Umbilical cord (tissue), 2 donors: ENCODE measurements around the gene LRMDA. TPM values are rescaled to one million over a fixed set of nuclear protein-coding genes. Genes with fewer than 3 reads are reported as not detected.
A peak's percentile ranks its signal among the peaks of the same experiment; 100 is the strongest.

ENCODE experiments used
- DNase-seq: peaks from one replicate; pipeline ENCODE4 v3.0.0-alpha.2; 2015; ENCODE audit warnings: low spot score
- total RNA-seq: library from RNA; depleted of rRNA; stranded (reverse); fragments of >200 nt; gene quantifications from one replicate; pipeline ENCODE4 v1.2.3, GENCODE V29; 2014; ENCODE audit warnings: low replicate concordance; ENCODE audit not compliant: insufficient read depth

LRMDA gene
- total RNA-seq, 1 donor from 2014 or later = 1.7 TPM

DNA sequence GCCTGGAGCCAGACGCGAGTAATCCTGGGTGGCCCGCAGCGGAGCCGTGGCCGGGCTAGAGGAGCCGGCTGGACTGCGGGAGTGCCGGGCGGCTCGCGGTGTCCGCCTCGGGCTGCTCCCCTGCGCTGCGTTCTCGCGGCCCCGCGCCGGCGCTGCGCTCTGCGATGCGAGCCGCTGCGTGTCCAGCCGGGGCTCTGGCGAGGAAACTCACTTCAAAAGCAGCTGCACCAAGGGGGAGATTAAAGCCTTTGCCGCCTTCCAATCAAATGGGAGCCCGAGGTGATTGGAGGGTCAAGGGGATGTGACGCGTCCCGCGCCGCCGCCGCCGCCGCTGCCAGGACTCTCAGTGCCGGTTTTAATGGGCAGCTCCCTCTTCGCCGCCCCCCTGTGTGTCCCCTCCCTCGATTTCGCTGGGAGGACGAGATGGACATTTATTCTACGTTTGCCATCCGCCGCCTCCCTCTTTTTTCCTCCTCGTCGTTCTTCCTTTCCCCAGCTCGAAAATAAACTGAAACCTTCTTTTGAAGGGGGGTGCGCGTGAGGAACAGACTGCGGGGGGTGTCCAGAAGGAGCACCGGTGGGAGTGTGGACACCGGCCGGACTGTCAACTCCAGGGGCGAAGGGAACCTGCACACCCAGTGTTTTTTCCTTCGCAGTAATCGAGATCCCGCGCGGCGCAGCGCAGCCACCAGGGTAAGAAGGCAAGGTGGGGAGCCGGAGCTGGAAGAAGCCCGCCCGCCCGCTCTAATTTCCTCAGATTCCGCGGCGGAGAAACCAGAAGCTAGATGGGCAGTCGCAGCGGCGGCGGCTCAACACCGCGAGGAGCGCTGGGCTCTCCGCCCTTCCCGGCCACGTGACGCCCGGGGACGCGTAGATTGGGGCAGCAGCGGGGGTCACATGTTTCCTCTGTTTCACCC lies 29.6 kb upstream of the LRMDA start, which contains the start of gene ZNF503:
ZNF503 (minus strand) TSS at position 196 of the 917 bp plus-strand sequence. CDS start 345 bp downstream, outside the sequence.
- peak; percentile 99 for DNase-seq

DNA sequence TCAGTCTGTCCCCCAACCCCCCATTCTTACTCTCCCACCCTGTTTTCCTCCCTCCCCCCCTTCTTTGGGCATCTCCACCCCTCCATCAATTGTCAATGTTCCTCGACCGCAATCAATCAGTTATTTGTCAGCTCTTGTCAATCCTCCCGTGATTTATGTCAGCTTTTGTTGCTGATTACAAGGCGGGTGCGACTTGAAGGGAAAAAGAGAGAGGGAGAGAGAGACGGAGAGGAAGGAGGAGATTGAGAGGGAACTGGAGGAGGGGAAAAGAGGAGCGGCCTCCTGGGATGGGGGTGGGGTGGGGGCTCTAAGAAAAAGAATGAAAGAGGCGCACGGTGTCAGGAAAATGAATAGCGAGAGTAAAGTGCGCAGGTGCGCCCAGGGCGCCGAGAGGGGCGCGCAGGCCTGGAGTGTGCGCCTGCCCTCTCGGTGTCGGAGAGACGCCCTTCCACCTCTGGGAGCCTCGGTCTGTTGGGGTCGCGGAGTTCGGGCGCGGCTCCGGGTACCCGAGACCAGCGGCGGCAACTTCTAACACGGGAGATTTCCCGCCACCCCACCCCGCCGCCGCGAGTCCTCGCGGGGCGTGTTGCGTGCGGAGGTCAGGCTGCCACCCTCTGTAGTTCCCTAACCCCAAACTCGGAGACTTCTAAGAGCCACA lies 28.8 kb upstream of the LRMDA start:
- peak; percentile 50 for DNase-seq

- DNase-seq = peak; percentile 60
Measured at GRCh38 chr10:75403144-75403938, 28.1 kb upstream of the LRMDA start.

- peak; percentile 52 for DNase-seq
Measured at GRCh38 chr10:75403939-75404814, 27.2 kb upstream of the LRMDA start.

DNA sequence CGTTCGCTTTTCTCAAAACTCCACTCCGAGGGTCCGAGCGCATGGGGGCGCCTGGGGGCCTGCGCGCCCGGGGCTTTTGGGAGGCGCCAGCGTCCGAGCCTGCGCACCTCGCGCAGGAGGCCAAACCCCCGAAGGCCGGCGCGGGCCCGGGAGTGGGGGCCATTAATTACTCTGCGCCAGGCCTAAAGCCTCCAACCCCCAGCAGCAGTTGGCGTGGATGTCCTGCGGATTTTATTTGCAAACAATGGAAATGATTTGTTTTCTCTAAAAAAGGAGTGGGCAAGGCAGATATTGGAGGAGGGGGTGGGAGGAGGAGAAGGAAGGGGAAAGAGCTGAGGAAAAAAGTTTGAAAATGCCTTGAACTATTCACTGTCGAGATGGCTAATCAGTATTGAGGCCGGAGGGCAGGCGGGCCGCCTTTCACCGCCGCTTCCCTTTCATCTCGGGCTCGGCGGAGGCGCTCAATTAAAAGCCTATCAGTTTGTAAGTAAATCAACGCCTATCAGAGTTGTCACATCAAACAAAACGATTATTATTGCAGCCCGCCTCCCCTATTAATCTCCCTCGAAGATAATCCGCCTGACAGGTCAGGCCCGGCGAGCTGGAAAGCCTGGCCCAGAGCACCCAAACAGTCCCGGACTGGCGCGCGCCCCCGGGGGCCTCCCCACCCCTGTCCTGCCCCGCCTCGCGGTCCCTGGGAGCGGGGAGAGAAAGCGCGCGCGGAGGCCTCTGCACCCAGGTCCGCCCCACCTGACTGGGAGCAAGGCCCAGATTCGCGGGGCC lies 26.4 kb upstream of the LRMDA start:
- DNase-seq = peak; percentile 73

GRCh38 chr10:75405598-75406461 lies 25.6 kb upstream of the LRMDA start:
- peak; percentile 31 for DNase-seq

DNA sequence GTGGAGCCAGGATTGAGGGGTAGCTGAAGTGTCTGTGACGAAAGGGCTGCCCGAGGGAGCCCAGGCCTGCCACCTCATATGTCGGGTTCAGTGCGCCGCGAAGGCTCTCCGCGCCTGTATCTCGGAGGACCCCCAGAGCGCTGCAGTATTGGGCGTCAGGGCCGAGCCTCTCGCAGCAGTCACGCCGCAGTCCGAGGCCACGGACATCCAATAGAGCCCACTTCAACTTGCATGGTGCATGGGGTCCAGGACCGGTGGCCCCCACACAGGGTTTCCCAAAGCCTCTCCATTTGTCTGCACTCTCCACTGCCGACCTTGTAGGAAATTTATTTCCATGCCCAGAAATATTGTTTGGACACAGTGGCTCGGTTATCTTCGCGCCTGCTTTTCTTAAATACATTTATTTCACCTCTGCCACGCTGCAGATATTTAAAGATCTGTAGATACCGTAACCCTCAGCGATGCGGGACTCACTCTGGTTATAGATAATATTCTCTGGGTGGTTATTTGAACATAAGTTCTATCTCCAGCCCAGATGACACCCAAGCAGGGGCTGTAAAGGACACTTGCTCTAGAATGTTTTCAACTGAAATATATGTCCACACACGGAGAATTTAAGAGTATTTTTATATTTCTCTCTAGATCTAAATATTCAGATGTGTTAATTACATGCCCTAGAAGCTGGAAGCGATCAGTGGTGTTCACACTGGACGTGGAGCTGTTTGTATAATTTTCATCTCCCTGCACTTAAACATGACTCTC lies 24.8 kb upstream of the LRMDA start:
- DNase-seq = no peak

- DNase-seq = no peak
Measured at GRCh38 chr10:75407224-75407712, 24.2 kb upstream of the LRMDA start.

- peak; percentile 68 for DNase-seq
Measured at GRCh38 chr10:75407713-75408508, 23.5 kb upstream of the LRMDA start.

DNA sequence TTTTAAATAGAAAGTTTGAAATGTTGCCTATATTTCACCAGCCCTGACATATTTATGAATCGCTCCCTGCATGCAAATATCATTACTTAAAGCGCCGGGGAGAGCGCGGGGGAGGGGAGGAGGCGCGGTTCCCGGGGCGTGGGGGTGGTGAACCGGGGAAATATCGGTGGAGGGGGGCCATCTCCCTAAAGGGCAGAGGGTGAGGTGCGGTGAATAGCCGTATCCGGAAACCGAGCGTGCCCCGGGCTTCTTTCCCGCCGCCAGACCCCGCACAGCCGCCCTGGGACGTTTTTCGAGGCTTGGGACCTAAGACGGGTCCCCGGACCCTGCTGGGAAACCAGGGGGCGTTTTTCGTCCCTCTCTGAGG lies 22.9 kb upstream of the LRMDA start:
- DNase-seq = no peak

GRCh38 chr10:75408911-75409885 lies 22.2 kb upstream of the LRMDA start:
- DNase-seq = peak; percentile 75

DNA sequence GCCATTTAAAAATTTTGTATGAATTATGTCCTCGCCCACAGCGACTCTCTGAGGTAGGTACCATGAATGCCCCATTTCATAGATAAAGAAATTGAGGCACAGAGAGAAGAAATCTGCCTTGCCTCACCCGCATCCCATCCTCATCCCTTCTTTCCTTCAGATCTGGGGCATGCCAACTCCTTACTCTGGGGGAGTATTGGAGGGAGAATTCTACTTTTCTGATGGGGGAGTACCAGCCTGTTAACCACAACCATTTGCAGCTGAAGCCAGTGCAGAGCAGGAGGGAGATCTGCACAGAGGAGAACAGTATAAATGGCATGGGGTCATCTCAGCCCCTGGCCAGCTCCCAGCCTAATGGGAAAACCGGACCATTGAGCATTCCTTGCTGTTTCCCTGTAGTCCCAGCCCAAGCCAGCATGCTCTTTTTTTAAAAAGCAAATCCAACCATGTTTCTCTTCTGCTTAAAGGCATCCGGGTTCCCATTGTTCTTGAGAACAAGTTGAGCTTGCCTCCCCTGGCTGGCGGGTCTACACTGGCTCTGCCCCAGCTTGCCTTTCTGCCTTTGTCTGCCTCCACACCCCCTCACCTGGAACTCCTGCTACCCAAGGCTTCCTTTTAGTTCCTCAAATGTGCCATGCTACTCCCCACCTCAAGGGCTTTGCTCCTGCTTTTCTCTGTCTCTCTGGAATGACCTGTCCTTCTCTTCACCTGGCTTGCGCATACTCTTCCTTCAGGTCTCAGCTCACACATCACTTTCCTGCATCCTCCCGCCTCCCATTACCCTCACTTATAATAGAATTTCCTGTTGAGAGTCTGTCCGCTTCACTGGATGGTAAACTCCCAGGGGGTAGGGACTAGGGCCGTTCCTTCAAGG lies 21.1 kb upstream of the LRMDA start:
- no peak for DNase-seq

GRCh38 chr10:75414527-75414926 lies 16.9 kb upstream of the LRMDA start:
- no peak for DNase-seq

DNA sequence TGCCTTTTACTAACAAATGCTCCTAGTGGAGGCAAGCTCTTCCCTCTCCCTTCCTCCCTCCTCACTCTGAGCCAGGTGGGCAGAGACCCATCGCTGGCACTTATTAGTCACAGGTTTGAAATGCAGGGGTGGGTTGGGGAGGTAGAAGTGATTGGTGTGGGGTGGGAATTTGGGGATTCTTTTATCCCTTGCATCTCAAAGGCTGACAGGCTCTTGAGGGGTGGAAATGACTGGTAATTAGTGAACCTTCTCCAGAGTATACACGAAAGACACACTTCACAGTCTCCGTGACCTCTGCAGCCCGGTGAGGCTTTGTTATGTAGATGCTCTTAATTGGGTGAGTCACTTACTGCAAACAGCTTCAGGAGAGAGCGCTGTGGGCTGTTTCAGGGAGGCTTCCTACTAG lies 13.9 kb upstream of the LRMDA start:
- DNase-seq = no peak

GRCh38 chr10:75418293-75418692 lies 13.1 kb upstream of the LRMDA start:
- DNase-seq = no peak
